ENCODE measurements around the gene PRKAA1. TPM values are rescaled to one million over a fixed set of nuclear protein-coding genes. Genes with fewer than 3 reads are reported as not detected.
A peak's percentile ranks its signal among the peaks of the same experiment; 100 is the strongest.

The PRKAA1 gene
- total RNA-seq, 1 experiment from 2014 or later: 58.1 TPM

- Mint-ChIP-seq H3K36me3 (ENCODE audit: insufficient read depth, unreplicated experiment) (peaks cover 21% of the 10 kb centered on the region), H3K27me3 (ENCODE audit: insufficient read depth, unreplicated experiment) (no peaks in the 10 kb centered on the region), H3K4me3 (ENCODE audit: unreplicated experiment) (no peak overlapping the region), H3K9me3 (ENCODE audit: unreplicated experiment) (no peaks in the 10 kb centered on the region), H3K27ac (ENCODE audit: low read depth, unreplicated experiment) (peak overlapping the region; percentile 37), H3K4me1 (ENCODE audit: insufficient read depth, unreplicated experiment) (peaks cover 40% of the 10 kb centered on the region)
- TF ChIP-seq, protein P1, sequence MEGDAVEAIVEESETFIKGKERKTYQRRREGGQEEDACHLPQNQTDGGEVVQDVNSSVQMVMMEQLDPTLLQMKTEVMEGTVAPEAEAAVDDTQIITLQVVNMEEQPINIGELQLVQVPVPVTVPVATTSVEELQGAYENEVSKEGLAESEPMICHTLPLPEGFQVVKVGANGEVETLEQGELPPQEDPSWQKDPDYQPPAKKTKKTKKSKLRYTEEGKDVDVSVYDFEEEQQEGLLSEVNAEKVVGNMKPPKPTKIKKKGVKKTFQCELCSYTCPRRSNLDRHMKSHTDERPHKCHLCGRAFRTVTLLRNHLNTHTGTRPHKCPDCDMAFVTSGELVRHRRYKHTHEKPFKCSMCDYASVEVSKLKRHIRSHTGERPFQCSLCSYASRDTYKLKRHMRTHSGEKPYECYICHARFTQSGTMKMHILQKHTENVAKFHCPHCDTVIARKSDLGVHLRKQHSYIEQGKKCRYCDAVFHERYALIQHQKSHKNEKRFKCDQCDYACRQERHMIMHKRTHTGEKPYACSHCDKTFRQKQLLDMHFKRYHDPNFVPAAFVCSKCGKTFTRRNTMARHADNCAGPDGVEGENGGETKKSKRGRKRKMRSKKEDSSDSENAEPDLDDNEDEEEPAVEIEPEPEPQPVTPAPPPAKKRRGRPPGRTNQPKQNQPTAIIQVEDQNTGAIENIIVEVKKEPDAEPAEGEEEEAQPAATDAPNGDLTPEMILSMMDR (IDR thresholded peaks at IDR 0.05; ENCODE audit: unreplicated experiment): no peak
- no peak for DNase-seq (ENCODE audit: unreplicated experiment)
- ChIA-PET CTCF (no interaction called here), POLR2A (interaction anchor here (0.7 to 1.0 kb wide), 2 partner anchors 8 to 16 kb away, joined by 4 read pairs; no protein-coding TSS in a partner anchor)
- intact Hi-C loops (cut with micrococcal nuclease): no loop called here
- no TSS peak for BruUV-seq (replicated peaks)
These were observed 18.0 kb downstream of the PRKAA1 start for GRCh38 chr5:40780199-40780598.

- Mint-ChIP-seq H3K9me3 (ENCODE audit: unreplicated experiment) (no peaks in the 10 kb centered on the region), H3K4me1 (ENCODE audit: insufficient read depth, unreplicated experiment) (peaks cover 40% of the 10 kb centered on the region), H3K36me3 (ENCODE audit: insufficient read depth, unreplicated experiment) (peaks cover 22% of the 10 kb centered on the region), H3K27ac (ENCODE audit: low read depth, unreplicated experiment) (no peak overlapping the region), H3K4me3 (ENCODE audit: unreplicated experiment) (no peak overlapping the region), H3K27me3 (ENCODE audit: insufficient read depth, unreplicated experiment) (no peaks in the 10 kb centered on the region)
- no peak for DNase-seq (ENCODE audit: unreplicated experiment)
- CTCF ChIA-PET: no interaction called here
- BruUV-seq (replicated peaks): no TSS peak
- TF ChIP-seq, protein P1 (IDR thresholded peaks at IDR 0.05; ENCODE audit: unreplicated experiment): no peak
- POLR2A ChIA-PET: no interaction called here
- intact Hi-C loops (cut with micrococcal nuclease): no loop called here
These were observed 18.6 kb downstream of the PRKAA1 start for GRCh38 chr5:40779561-40779960.

DNA sequence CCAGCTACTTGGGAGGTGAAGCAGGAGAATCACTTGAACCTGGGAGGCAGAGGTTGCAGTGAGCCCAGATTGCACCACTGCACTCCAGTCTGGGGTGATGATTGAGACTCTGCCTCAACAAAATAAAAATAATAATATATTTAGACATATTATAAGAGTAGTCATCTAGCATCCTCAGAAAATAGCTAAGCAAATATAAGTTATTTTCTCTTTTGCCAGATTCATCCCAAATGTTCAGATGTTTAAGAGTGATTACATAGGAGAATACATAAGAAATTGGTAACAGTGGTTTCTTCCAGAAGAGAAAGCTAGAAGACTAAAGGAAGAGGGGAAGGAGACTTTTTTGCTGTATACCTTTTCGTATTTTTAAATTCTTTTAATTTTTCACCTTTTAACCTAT, 20.0 kb downstream of the PRKAA1 start:
- TF ChIP-seq, protein P1 (IDR thresholded peaks at IDR 0.05; ENCODE audit: unreplicated experiment): no peak
- H3K27me3 Mint-ChIP-seq (ENCODE audit: insufficient read depth, unreplicated experiment): no peaks in the 10 kb centered on the region
- no peak overlapping the region for H3K4me3 Mint-ChIP-seq (ENCODE audit: unreplicated experiment)
- H3K27ac Mint-ChIP-seq (ENCODE audit: low read depth, unreplicated experiment): no peak overlapping the region
- no peaks in the 10 kb centered on the region for H3K9me3 Mint-ChIP-seq (ENCODE audit: unreplicated experiment)
- CTCF ChIA-PET: no interaction called here
- POLR2A ChIA-PET: interaction anchor here (1.2 to 1.8 kb wide), 3 partner anchors 9 to 54 kb away, joined by 4 to 6 read pairs (median 5); no protein-coding TSS in a partner anchor
- BruUV-seq (replicated peaks): no TSS peak
- intact Hi-C loops (cut with micrococcal nuclease): no loop called here
- H3K4me1 Mint-ChIP-seq (ENCODE audit: insufficient read depth, unreplicated experiment): peaks cover 40% of the 10 kb centered on the region
- DNase-seq (ENCODE audit: unreplicated experiment): no peak
- H3K36me3 Mint-ChIP-seq (ENCODE audit: insufficient read depth, unreplicated experiment): peaks cover 34% of the 10 kb centered on the region

DNA sequence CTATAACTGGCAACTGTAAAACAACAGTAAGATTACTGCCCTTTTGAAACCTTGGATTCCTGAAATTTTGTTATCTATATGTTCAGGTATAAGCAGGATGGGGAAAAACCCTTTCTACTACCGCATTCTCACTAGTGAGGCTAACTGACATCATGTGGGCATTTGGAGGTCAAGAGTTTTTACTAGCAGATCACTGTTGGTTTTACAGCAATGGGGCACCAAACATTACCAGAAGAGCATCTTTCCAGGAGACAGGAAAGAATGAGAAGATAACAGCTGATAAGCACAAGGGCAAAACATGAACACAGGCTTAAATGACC, 21.6 kb downstream of the PRKAA1 start:
- intact Hi-C loops (cut with micrococcal nuclease): no loop called here
- H3K9me3 Mint-ChIP-seq (ENCODE audit: unreplicated experiment): no peaks in the 10 kb centered on the region
- DNase-seq (ENCODE audit: unreplicated experiment): no peak
- H3K27me3 Mint-ChIP-seq (ENCODE audit: insufficient read depth, unreplicated experiment): no peaks in the 10 kb centered on the region
- ChIA-PET POLR2A (interaction anchor here (0.8 to 1.3 kb wide), 2 partner anchors 15 to 59 kb away, joined by 3 read pairs; partner anchors contain the start of gene RPL37), CTCF (interaction anchor here (0.6 to 1.1 kb wide), 3 partner anchors 10 to 88 kb away, joined by 3 to 4 read pairs (median 3); no protein-coding TSS in a partner anchor)
- H3K4me1 Mint-ChIP-seq (ENCODE audit: insufficient read depth, unreplicated experiment): peaks cover 30% of the 10 kb centered on the region
- H3K36me3 Mint-ChIP-seq (ENCODE audit: insufficient read depth, unreplicated experiment): peaks cover 49% of the 10 kb centered on the region
- no peak overlapping the region for H3K4me3 Mint-ChIP-seq (ENCODE audit: unreplicated experiment)
- H3K27ac Mint-ChIP-seq (ENCODE audit: low read depth, unreplicated experiment): no peak overlapping the region
- TF ChIP-seq, protein P1 (IDR thresholded peaks at IDR 0.05; ENCODE audit: unreplicated experiment): no peak
- BruUV-seq (replicated peaks): TSS peak; percentile 7

Data from MCF 10A (cell line).